GM20431 (cell line): Measurements from ENCODE around the gene CHEK2.
"Not testable (repeated sequence)": the region's sequence is repeated elsewhere in the genome, so short reads cannot be mapped to it uniquely, and the experiment has no call there.

ENCODE experiments used
- in situ Hi-C: fragments of 300-500 bp; cut with MseI, MboI; formaldehyde crosslinking; loops from one replicate; pipeline ENCODE4 v1.15.0; 2020; ENCODE audit warnings: low sequenced_read_pairs; ENCODE audit not compliant: unreplicated experiment

CHEK2 gene

GRCh38 chr22:28741785-28742561, at the start of gene CHEK2, which contains the start of gene HSCB:
Gene CHEK2 (minus strand): TSS chr22:28741820. CDS start chr22:28734721, 7,099 bp downstream.
Gene HSCB (plus strand): TSS chr22:28742039. CDS start chr22:28742096, 57 bp downstream.
- in situ Hi-C loops = no loop called here

GRCh38 chr22:28791124-28791523, 49.5 kb upstream of the CHEK2 start:
- in situ Hi-C loops = no loop called here

GRCh38 chr22:28788601-28789000, 47.0 kb upstream of the CHEK2 start:
- in situ Hi-C loops = no loop called here

DNA sequence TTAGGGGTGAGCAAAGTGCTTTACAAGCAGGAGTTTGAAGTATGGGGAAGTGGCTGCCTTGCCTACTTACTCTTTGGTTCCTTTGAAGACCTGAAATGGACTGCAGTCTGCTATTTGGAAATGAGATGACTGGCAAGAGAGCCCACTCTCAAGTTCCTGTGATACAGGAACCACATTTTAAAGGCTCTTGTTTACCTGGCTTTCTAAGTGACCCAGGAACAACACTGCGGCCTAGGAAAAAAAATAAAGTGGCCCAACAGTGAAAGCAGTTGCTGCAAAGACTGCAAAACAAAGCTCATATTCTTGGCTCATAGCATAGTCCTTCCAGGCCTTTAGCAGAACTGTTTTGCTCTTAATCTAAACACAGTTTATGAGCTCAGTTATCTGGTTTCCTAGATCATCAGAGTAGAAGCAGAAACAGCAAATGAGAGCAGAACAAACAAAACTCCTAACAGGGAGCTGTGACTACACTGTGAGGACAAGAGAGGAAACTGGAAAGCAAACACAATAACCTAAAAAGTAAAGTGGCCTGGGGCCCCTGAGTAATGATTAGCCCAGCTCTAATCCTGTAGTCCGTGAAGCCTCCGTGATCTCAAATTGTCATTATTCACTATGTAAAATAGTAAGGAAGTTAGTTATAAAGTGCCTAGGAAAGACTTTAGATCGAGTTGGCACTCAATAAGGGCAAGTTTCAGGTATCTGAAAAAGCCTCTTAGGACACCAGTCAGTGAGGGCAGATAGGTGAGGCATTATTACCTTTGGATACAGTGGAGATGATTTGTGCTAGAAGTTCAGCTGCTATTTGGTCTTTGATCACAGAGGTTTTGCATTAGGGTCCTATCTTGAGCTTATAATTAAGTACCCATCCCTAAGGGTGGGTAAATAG, 42.4 kb upstream of the CHEK2 start:
- in situ Hi-C loops = no loop called here

DNA sequence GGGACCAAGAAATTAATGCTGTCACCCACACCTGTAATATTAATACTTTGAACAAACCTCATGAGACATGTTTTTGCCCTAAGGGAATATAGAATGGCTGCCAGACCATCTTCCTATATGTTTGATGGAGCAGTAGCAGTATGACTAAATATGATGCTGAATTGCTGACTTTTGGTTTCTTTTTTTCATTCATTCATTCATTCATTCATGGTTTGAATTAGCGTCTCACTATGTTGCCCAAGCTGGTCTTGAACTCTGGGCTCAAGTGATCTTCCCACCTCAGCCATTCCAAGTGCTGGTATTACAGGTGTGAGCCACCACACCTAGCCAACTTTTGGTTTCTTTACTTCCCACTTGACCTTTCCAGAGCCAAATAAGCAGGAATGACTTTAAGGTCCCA, 38.7 kb upstream of the CHEK2 start:
- in situ Hi-C loops = no loop called here

GRCh38 chr22:28779833-28780232, 38.2 kb upstream of the CHEK2 start:
- in situ Hi-C loops = no loop called here

GRCh38 chr22:28774378-28774777, 32.8 kb upstream of the CHEK2 start:
- in situ Hi-C loops = no loop called here

DNA sequence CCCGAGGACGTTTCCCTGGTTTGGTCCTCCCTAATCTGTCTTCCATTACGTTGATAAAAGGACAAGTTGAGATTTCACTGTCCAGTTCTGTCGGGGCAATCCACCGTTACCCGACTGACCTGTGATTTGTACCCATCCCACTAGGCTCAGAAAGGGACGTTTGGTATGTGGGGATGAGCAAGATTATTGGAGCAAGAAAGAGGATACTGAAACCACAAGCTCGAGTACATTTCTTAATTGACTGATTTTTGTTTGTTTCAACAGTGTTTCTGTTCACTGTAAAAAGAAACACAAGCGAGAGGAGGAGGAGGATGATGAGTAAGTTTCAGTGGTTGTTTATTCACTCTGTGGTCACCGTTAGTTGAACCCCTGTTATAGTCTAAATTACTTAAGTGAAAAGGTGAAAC, 31.8 kb upstream of the CHEK2 start:
- in situ Hi-C loops = no loop called here

DNA sequence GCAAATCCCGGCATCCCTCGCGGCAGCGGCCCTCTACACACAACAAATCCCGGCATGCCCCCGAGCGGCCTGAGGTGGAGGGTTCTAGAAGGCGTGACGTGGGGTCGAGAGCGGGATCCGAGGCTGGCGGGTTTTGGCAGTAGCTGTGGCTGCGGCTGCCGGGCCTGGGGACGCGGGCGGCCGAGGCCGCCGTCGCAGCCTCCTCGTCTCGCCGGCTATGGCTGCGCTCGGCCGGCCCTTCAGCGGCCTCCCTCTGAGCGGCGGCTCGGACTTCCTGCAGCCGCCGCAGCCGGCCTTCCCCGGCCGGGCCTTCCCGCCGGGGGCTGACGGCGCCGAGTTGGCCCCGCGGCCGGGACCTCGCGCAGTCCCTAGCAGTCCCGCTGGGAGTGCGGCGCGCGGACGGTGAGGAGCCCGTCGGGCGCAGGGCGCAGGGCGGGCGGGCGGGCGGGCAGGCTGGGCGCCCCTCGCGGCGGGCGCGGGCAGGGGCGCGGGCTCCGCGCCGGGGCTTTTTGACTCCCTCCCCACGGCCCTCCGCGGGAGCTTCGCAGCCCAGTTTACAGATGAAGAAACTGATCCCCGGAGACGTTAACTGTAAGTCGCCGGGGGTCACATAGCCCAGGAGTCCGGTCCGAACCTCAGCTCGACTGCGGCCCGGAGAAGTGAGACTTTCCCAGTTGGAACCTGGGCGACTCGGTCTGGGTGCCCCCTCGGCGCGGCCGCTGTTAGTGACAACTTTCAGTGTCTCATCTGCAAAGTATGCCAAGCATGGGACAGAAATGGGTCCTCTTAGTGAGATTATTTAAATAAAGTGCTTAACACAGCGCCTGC, 31.2 kb upstream of the CHEK2 start, which contains the start of gene CCDC117:
Gene CCDC117 (plus strand): TSS at position 63 of the 828 bp plus-strand sequence. CDS start 155 bp downstream, at position 218.
- in situ Hi-C loops = no loop called here

GRCh38 chr22:28771195-28771791, 29.7 kb upstream of the CHEK2 start:
- in situ Hi-C loops = no loop called here

DNA sequence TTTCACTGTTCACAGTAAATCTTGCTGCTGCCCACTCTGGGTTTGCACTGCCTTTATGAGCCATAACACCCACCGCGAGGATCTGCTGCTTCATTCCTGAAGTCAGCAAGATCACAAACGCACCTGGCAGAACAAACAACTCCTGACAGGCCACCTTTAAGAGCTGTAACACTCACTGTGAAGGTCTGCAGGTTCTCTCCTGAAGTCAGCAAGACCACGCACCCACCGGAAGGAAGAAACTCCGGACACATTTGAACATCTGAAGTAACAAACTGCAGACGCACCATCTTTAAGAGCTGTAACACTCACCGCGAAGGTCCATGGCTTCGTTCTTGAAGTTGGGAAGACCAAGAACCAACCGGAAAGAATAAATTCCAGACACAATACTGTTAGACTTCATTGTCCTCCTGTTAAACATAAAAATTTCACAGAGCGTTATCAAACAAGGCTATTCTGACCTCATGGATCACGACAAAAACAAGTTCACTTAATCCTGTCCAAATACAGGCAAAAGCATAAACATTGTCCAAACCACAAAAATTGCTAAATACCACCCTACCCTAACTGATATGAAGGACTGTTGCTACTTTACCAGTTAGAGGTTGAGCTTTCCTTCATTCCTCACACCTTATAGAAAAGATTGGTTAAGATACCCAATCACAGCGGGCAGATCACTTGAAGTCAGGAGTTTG, 27.9 kb upstream of the CHEK2 start:
- in situ Hi-C loops = no loop called here

- in situ Hi-C loops = no loop called here
These were observed 27.2 kb upstream of the CHEK2 start for GRCh38 chr22:28768701-28769393.

DNA sequence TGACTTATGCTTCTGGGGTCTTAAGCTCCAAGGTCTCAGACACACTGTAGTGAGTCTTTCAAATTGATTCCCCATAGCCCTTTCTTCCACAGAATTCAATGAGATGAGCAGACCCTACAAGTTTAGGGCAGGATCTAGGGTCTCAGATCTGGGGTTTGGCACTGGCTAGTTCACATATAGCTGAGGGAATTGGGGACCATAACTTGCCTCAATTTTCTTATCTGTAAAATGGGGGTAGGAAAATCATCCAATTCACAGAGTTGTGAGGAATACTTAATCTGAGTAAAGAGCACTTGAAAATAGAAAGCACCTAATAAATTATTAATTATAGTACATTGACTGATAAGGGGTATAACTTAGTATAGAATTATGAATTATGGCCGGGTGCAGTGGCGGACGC, 25.0 kb upstream of the CHEK2 start:
- in situ Hi-C loops = no loop called here

DNA sequence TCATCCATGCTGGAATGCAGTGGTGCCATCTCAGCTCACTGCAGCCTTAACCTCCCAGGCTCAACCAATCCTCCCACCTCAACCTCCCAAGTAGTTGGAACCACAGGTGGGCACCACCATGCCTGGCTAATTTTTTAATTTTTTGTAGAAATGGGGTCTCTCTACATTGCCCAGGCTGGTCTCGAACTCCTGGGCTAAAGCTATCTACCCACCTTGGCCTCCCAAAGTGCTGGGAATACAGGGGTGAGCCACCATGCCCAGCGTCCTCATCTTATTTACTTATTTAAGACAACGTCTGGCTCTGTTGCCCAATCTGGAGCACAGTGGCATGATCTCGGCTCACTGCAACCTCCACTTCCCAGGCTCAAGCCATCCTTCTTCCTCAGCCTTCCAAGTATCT, 20.4 kb upstream of the CHEK2 start:
- in situ Hi-C loops = not testable (repeated sequence)

- in situ Hi-C loops = no loop called here
These were observed 19.8 kb upstream of the CHEK2 start for GRCh38 chr22:28761449-28761755.

DNA sequence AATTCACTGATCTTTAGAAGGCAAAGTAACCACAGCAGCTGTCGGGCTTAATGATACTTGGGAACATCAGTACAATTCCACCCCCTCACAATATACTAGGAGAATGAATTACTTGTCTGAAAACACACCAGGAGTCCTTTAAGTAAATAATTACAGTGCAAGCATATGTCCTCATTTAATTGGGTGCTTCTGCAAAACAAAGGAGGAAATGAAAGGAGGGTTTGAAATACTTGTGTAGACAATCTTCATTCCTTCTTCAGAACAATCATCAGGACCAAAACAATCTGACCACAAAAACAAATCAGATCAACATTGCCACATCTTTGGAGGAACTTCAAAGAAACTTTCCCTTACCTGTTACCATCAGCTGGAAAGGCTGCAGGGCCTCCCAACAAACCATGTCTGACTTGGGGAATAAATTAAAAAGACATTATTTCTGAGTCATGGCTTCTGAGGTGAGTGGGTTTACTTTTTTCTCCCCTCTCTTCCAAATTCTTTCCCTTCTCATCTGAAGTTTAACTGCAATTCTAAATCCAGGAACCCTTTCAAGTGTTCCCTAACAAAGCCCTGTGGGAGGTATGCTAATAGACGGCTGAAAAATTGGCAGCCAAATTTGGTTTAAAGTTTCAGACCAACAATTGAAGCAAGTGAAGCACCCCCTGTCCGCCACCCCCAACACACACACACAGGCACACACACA, 18.4 kb upstream of the CHEK2 start:
- in situ Hi-C loops = no loop called here

DNA sequence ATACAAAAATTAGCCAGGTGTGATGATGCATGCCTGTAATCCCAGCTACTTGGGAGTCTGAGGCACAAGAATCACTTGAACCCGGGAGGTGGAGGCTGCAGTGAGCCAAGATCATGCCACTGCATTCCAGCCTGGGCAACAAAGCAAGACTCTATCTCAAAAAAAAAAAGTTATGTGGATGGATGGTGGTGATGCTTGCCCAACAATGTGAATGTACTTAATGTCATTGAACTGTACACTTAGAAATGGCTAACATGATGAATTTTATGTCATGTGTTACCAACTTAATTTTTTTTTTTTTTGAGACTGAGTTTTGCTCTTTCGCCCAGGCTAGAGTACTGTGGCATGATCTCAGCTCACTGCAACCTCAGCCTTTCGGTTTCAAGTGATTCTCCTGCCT, 12.9 kb upstream of the CHEK2 start:
- in situ Hi-C loops = not testable (repeated sequence)

DNA sequence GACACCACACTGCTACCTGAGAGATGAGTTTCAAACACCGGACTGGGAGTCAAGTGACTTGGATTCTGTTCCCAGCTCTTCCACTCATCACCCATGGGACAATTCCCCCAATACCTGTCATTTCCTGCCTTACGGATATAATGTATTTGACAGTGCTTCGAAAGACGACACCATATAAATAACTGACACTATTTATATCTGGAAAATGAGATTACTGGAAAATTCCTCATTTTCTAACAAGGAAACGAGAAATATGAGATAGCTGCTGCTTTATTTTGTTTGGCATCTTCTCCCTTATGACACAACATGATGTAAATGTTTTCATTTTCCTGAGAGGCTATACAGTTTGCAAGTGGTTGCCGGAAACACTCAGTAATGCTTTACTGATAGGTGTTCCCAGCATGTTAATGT, 8.9 kb upstream of the CHEK2 start:
- in situ Hi-C loops = no loop called here
